ENCODE measurements around the gene ARMH1.
"Not testable (repeated sequence)": the region's sequence is repeated elsewhere in the genome, so short reads cannot be mapped to it uniquely, and the experiment has no call there.

ARMH1 gene

GRCh38 chr1:44664730-44665370 is 9.7 kb upstream of the ARMH1 start:
- DNase-seq = no peak

DNA sequence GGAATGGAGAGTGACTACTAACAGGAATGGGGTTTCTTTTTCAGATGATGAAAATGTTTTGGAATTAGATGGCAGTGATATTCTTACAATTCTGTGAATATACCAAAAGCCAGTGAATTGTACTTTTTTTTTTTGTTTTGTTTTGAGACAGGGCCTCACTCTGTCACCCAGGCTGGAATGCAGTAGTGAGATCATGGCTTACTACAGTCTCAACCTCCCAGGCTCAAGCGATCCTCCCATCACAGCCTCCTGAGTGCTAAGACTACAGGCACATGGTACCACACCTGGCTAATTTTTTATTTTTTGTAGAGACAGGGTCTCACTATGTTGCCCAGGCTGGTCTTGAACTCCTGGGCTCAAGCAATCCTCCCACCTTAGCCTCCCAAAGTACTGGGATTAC is 7.8 kb upstream of the ARMH1 start:
- not testable (repeated sequence) for DNase-seq

DNA sequence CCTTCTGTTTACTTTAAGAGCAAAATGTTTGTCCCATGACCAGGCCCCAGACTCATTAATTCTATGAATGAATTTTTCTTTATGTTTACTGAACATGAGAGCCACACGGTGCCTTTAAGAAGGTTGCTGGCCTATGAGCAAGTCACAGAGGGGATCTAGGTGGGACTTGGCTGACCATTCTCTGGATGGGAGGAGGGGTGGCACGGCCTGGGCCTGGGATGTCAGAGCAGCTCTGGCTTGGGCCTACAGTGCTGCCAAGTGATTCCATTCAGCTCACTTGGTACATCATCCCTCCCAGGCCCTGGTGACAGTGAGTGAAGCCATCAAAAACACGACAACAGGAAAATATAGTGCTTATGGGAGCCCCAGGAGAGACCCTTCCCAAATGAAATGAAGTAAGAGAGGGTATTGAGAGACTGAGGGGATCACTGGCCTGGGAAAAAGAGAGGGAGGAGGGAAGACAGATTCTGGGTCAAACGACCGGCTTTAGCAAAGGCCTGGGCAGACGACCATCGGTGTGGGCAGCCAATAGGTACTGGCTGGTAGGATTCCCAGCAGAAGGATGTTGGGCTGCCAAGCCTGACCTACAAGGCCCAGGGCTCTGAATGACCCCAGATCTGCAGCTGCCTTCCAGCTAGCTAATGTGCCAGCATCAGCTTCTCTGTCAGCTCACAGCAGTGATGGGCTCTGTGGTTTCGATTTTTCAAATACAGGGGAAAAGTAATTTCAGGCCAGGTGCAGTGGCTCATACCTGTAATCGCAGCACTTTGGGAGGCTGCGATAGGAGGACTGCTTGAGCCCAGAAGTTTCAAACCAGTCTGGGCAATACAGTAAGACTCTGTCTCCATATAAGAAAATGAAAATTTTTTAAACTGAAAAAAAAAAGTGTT is 3.5 kb upstream of the ARMH1 start:
- DNase-seq = peak in 12 of 58 donors; percentile 15 to 55 (median 21)

DNA sequence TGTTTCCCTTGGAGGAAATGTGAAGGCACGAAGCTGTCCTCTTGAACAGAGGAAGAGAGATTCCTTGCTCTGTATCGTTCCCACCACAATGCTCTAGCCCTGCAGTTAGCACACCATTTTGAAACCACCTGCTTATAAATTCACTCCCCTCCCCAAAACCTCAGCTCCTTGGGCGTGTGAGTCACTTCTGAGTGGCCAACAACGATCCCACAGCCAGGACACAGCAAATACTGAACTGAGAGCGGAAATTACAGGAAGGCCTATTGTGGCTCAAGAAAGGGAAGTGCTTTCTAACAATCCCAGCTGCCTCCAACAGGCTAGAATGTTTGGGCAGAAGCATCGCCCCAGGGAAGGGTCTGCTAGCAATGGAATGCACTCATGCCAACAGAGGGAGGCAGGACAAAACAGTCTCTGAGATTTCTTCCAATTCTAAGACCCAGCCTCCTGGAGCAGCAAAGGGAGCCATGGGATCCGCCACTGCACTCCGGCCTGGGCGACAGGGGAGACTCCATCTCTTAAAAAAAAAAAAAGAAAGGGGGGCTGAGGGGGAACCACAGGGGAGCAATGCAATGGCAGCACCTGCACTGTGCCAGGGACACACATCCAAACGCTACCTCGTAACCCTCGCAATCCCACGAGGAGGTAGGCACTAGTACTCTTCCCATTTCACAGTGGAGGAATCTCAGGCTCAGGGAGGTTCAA is 2.1 kb upstream of the ARMH1 start:
- peak in 9 of 58 donors; percentile 5 to 56 (median 31) for DNase-seq

- DNase-seq = no peak
These were observed 1.4 kb upstream of the ARMH1 start for GRCh38 chr1:44672961-44673674.

- peak in 1 of 58 donors; percentile 63 for DNase-seq
These were observed 820 bp upstream of the ARMH1 start for GRCh38 chr1:44673675-44674112.

GRCh38 chr1:44675186-44675585 is 672 bp downstream of the ARMH1 start:
- no peak for DNase-seq

GRCh38 chr1:44676484-44677200 is 2.1 kb downstream of the ARMH1 start:
- DNase-seq = no peak

DNA sequence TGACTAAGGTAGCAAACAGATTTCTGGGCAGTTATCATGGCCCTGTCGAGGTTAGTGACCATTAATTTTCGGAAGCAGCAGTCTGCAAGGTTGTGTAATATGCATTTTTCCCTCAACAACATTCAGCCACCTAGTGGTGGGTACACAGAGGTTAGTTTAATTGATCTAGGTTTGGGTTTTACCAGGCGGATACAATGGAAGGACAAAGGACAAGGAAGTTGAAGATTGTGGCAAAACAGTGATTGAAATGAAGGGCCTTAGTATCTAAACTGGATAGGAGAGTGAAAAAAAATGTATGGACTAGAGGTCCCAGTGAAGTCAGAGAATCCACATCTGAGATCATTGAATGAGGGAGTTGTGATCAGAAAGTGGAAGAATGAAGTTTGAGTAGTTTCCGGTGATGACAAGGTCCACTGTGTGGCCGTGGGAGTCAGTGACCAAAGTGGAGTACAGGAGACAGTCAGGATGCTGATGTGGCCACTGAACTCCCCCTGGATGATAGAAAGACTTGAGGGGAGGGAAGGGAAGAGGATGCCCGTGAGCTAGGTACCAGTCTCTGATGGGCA is 2.8 kb downstream of the ARMH1 start:
- peak in 1 of 58 donors; percentile 9 for DNase-seq

DNA sequence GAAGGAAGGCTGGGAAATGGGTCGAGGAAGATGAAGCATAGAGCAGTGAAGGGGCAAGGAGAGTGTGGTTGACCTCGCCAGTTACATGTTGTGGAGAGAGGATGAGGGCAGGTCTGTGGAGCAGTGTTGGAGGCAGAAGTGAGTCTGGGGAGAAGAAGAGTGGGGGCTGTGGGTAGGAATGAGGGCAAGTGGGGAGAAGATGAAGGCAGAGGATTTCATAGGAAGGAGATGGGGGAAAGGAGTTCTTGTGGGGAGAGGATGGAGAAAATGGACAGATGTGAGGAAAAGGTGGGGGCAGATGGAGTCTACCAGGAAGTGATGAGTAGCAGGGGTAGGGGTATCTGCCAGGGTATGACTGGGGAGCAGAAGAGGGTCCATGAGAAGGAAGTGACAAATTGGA is 3.6 kb downstream of the ARMH1 start:
- no peak for DNase-seq

DNA sequence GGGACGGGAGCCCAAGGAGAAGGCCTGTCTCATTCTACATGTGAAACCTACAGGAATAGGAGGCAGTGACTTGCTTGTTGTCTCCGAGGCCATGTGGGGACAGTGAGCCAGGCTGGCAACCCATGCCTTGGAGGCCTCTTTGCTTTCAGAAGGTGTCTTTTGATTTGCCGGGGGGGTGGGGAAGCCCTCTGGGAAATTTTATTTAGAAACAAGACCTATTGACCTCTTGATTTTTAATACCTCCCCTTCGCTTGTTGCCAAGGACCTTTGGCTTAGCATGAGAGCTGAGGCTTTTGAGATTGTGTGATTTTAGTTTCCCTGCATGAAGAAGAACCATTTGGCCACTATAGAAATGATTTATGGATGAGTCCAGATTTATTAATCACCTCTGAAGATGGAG is 4.1 kb downstream of the ARMH1 start:
- no peak for DNase-seq

DNA sequence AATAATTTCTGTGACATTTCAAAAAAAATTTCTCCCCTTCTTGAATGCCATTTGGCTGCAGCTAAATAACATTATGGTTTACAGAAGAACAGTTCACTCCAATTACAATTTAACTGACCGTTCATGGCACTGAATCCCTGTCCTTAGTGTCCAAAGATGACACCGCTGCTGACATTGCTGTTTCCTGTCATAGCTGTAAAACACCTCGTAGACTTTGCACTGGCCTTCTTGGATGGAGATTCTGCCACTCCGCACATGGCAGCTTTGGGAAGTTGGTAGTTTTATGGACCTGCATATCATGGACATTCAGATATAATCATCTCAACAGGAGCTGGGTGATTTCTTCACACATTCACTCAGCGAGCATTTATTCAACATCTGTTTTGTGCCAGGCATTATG is 5.0 kb downstream of the ARMH1 start:
- DNase-seq = no peak

DNA sequence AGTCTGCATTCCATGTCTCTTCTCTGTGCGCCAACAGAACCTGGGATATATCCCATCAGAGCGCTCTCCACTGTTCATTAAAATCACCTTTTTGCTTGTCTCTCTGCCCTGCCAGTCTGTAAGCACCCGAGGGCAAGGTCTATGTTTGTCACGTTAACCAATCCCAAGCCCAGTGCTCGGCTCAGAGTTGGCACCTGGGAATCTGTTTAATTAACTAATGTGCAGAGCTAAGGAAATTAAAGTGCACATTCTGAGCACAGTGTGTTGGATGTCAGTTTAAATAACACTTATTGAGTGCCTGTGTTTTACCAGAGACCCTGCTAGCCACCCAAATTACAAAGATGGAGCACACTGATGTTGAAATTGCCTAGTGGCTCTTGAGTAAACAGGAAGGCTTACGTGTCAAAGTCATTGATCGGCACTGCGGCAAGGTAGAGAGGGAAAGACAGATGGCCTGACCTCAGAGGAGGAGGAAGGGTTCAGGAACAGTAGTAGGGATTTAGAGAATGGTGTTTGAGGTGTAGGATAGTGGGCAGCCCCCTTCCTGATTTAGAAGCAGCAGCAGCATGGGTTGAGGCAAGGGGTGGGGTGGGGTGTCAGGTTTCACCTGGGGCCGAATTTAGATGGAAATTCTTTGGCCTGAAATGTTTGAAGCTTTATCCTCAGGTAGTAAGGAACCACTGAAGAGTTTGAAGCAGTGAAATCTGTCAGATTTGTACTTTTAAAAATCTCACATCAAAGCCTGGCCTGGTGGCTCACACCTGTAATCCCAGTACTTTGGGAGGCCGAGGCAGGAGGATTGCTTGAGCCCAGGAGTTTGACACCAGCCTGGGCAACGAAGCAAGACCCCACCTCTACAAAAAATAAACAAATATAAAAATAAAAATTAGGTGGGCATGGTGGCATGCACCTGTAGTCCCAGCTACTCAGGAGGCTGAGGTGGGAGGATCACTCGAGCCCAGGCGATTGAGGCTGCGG is 7.7 kb downstream of the ARMH1 start:
- no peak for DNase-seq

DNA sequence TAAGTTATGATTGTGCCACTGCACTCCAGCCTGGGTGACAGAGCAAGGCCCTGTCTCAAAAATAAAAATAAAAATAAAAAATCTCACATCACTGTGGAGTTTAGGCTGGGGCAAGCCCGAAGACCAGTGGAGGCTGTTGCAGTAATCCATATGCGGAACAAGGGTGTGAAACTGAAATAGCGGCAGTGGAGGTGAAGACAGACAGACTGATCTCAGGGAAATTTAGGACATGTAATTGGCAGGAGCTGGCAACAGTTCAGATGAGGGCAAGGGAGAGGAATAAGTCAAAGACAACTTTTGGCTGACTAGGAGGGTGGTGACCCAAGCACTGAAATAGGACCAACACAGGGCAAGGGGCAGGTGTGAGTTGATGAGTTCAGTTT is 8.4 kb downstream of the ARMH1 start:
- no peak for DNase-seq

DNA sequence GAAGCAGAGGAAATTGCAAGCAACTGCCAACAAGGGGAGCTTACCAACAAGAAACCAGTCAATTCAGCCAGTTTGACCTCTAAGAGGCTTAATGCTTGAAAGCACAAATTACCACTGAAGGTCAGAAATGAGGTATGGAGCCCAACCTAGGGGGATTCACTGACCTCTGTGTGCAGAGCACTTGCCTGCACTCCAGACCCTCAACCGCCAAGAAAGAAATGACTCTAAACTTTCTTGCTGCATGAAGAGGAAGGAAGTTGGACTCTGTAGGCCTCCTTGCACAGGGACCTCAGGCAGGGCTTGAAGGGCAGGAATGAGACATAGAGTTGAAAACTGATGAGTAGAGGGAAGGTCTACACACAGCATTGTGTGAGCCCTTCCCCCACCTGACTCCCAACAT is 10.0 kb downstream of the ARMH1 start:
- no peak for DNase-seq

- no peak for DNase-seq
These were observed 10.7 kb downstream of the ARMH1 start for GRCh38 chr1:44685218-44685617.

DNA sequence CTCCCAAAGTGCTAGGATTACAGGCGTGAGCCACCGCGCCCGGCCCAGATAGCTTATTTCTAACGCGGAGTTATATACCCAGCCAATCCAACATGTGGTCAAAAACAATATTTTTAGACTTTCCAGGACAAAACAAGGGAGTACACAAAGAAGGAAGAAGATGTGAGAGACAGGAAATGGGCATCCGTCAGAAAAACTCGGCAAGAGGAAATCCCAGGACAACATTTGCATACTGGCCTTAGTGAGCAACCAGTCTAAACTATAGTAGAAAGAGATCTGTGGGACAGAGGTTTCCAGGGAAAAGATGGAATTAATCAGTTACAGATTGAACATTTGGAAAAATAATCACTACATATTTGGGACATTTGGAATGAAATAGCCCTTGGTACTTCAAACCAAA is 11.4 kb downstream of the ARMH1 start:
- DNase-seq = no peak

GRCh38 chr1:44688760-44689446 is 14.4 kb downstream of the ARMH1 start:
- DNase-seq = no peak

DNA sequence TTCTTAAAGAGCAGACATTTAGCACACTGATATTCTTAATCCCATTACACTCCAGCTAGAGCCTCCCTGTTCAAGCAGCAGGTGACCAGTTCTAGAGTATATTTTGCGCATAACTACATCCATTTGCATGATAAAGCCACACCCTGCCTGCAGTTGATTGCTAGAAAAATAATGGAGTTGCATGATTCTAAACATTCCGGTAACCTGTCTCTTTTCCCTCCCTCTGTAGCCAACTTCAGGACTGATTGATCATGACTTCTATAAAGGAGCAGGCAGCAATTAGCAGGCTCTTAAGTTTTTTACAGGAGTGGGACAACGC is 14.9 kb downstream of the ARMH1 start:
- DNase-seq = no peak
